Activated CD4-positive, alpha-beta T cell treated with anti-CD3 and anti-CD28 coated beads, Interleukin-2, amount 50 U/mL, for 48 hours (primary cell): ENCODE results near the gene FAM13B.

ENCODE experiments used
- DNase-seq, 2 experiments: peaks; one replicate each; pipeline ENCODE4 v3.0.0-alpha.2; 2020

Gene FAM13B

GRCh38 chr5:137890845-137891244 lies 142.0 kb downstream of the FAM13B start:
- DNase-seq, result no peak

GRCh38 chr5:137888863-137889759 lies 143.8 kb downstream of the FAM13B start, which contains the start of gene PKD2L2:
PKD2L2 (plus strand) TSS chr5:137889457; CDS start chr5:137889492, 35 bp downstream.
- peak; percentile 80 to 82 for DNase-seq

GRCh38 chr5:137888466-137888862 lies 144.4 kb downstream of the FAM13B start:
- DNase-seq, result no peak
